Dermis lymphatic vessel endothelial cell (primary cell): ENCODE results near the gene ALDH6A1. TPM values are rescaled to one million over a fixed set of nuclear protein-coding genes. Genes with fewer than 3 reads are reported as not detected.

Source experiments
- total RNA-seq: library from RNA; depleted of rRNA; stranded (reverse); fragments of >200 nt; gene quantifications from 2 replicates; pipeline ENCODE4 v1.2.1, GENCODE V29; 2014

ALDH6A1 gene
- total RNA-seq: 25.8 and 28.8 TPM in 2 replicates

DNA sequence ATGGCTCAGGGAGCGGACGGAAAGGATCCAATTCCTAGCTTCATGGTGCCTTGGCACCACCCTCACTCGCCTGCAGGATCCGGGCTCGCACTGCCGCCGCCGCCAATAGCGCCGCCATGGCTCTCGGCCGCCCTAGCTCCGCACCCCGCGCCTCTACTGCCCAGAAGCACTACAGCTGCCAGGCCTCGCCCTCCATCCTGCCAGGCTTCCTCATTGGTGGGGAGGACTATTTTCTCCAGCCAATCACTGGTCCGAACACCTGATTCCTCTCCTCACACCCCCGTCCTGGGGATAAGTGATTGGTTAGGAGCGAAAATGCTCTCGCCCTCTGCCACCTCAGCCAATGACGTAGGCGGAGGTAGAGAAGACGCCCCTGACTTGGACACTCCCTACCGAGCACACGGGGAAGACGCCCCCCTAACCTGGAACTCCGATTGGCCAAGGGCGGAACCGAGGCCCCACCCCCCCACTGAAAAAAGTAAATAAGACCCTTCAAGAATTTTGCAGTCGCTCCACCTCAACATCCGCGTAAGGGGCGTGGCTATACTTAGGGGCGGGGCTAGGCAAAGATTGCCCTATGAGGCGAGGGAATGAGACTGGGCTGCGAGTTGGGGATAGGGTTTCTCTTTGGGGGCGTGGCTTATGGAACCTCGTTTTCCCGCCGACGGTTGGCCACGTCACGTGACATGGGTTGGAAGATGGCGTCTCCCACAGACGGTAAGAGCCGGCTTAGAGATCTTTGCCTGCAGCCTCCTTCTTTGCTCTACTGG, at the start of gene ALDH6A1, which contains the start of gene LIN52:
ALDH6A1 (minus strand) TSS at position 177 of the 770 bp plus-strand sequence; CDS start at position 118, 59 bp downstream.
LIN52 (plus strand) TSS at position 680 of the 770 bp plus-strand sequence; CDS start at position 699, 19 bp downstream.

DNA sequence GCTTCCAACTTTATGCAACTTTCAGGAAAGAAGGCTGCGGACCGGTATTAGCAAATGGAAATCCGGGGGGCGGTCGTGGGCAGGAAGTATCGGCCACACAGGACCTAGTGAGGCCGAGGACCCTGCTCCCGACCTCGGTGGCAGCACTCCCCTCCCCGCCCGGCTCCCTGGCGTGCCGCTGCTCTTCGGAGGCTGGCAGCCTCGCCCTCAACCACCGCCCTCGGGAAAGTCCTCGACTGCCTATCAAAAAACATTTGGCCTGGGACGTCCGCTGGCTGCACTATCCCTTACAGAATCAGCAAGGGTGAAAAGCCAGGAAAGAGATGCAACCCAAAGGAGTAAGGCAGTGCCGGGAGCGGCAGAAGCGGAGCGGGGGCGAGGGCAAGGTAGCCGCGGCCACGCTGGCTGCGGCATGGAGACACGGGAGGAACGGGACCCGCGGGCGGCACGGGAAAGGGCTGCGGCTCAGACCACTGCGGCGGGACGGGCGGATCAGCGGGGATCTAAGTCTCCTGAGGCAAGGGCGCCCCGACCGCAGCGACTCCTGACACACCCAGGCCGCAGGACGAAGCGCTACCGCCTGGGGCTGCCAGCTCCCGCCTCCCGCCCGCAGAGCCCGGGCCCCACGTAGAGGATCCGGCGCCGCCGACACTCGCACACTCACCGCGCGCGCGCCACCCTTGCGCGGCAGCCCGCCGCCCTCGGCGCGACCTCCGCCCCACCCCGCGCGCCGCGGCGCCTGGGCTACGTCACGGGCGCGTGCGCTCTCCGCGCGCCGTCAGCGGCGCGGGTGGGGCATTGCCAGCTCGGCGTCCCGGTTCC, 65.5 kb downstream of the ALDH6A1 start, which contains the start of the genes BBOF1 and ENTPD5:
BBOF1 (plus strand) TSS at position 764 of the 822 bp plus-strand sequence. CDS start 130 bp downstream, outside the sequence.
ENTPD5 (minus strand) TSS at position 703 of the 822 bp plus-strand sequence. CDS start 31,186 bp downstream, outside the sequence.

Other genes starting within 250 kb of the ALDH6A1 start
- 1.6 and 2.0 TPM in 2 replicates for gene PTGR2, start 232.6 kb downstream of the ALDH6A1 start, total RNA-seq
- 50.7 and 55.6 TPM in 2 replicates for gene ZNF410, start 197.6 kb downstream of the ALDH6A1 start, total RNA-seq
- gene FAM161B, start 134.4 kb downstream of the ALDH6A1 start, total RNA-seq: 2.3 and 2.7 TPM in 2 replicates
- 16.4 and 16.5 TPM in 2 replicates for gene COQ6, start 134.2 kb downstream of the ALDH6A1 start, total RNA-seq
- 8.0 and 8.8 TPM in 2 replicates for gene ENTPD5, start 65.2 kb downstream of the ALDH6A1 start, total RNA-seq
- gene BBOF1, start 65.1 kb downstream of the ALDH6A1 start, total RNA-seq: 0.98 and 1.3 TPM in 2 replicates
- 7.8 and 8.3 TPM in 2 replicates for gene LIN52, start 503 bp upstream of the ALDH6A1 start, total RNA-seq
- not detected in 2 replicates for gene VSX2, start 155.0 kb upstream of the ALDH6A1 start, total RNA-seq
- gene ABCD4, start 218.5 kb upstream of the ALDH6A1 start, total RNA-seq: 33.7 and 35.8 TPM in 2 replicates